ENCODE results near the gene MAPK10. TPM values are rescaled to one million over a fixed set of nuclear protein-coding genes. Genes with fewer than 3 reads are reported as not detected.
A peak's percentile ranks its signal among the peaks of the same experiment; 100 is the strongest.

Gene MAPK10
- total and polyA plus RNA-seq, 2 experiments from 2014 or later: 3.6 to 8.1 TPM

- no peaks in the 10 kb centered on the region for H3K27me3 ChIP-seq (ENCODE audit: insufficient read depth)
- H3K4me3 ChIP-seq: no peak overlapping the region
- no peak overlapping the region for H2AFZ ChIP-seq
- ATAC-seq: no peak
- Mint-ChIP-seq H3K9me3 (0 out of 3 replicates have a peak, but pooled peaks cover 4% of the 10 kb centered on the region), H3K27me3 (ENCODE audit: insufficient read depth, low read depth, poor library complexity) (peaks cover 1% of the 10 kb centered on the region), H3K4me3 (no peak overlapping the region), H3K36me3 (ENCODE audit: low read depth) (peaks cover 4% of the 10 kb centered on the region; the same call in 2 of the 3 replicates), H3K4me1 (peaks cover 12% of the 10 kb centered on the region; the same call in 2 of the 3 replicates), H3K27ac (no peak overlapping the region)
- DNase-seq (ENCODE audit: low spot score): no peak
- H3K79me2 ChIP-seq (replicated peaks; ENCODE audit: insufficient read depth): no peaks in the 10 kb centered on the region
- no peaks in the 10 kb centered on the region for H3K36me3 ChIP-seq (ENCODE audit: insufficient read depth)
- H3F3A ChIP-seq (replicated peaks; ENCODE audit: low read depth): no peaks in the 10 kb centered on the region
- no peaks in the 10 kb centered on the region for H3K9me2 ChIP-seq (ENCODE audit: insufficient read depth)
- TF ChIP-seq STAT1 (IDR thresholded peaks at IDR 0.05; ENCODE audit: unreplicated experiment): no peak
- no peak overlapping the region for H3K27ac ChIP-seq (ENCODE audit: low read depth)
- peaks cover 2% of the 10 kb centered on the region; the same call in 1 of the 2 replicates for H3K4me1 ChIP-seq (ENCODE audit: insufficient read depth)
- H3K4me2 ChIP-seq: no peak overlapping the region
- H4K20me1 ChIP-seq (replicated peaks; ENCODE audit: insufficient read depth): no peaks in the 10 kb centered on the region
Measured at GRCh38 chr4:86302830-86303229, 57.0 kb downstream of the MAPK10 start.

- Histone ChIP-seq H3K4me2 (no peak overlapping the region), H4K20me1 (replicated peaks; ENCODE audit: insufficient read depth) (no peaks in the 10 kb centered on the region), H3K79me2 (replicated peaks; ENCODE audit: insufficient read depth) (no peaks in the 10 kb centered on the region), H3F3A (replicated peaks; ENCODE audit: low read depth) (no peaks in the 10 kb centered on the region), H3K27me3 (ENCODE audit: insufficient read depth) (no peaks in the 10 kb centered on the region), H3K27ac (ENCODE audit: low read depth) (no peak overlapping the region), H3K4me3 (no peak overlapping the region), H3K4me1 (ENCODE audit: insufficient read depth) (peaks cover 8% of the 10 kb centered on the region), H2AFZ (no peak overlapping the region), H3K36me3 (ENCODE audit: insufficient read depth) (no peaks in the 10 kb centered on the region), H3K9me2 (ENCODE audit: insufficient read depth) (no peaks in the 10 kb centered on the region)
- TF ChIP-seq EZH2 (IDR thresholded peaks at IDR 0.05; ENCODE audit: low read depth, unreplicated experiment) (no peak), NANOG (IDR thresholded peaks at IDR 0.05; ENCODE audit: borderline replicate concordance) (no peak), CREB1 (CRISPR knock-in tag; IDR thresholded peaks at IDR 0.05; ENCODE audit: low read depth) (no peak), JUNB (IDR thresholded peaks at IDR 0.05; ENCODE audit: unreplicated experiment) (no peak), POLR2AphosphoS5 (IDR thresholded peaks at IDR 0.05; ENCODE audit: low read depth) (no peak)
- TF ChIP-seq, protein P1, sequence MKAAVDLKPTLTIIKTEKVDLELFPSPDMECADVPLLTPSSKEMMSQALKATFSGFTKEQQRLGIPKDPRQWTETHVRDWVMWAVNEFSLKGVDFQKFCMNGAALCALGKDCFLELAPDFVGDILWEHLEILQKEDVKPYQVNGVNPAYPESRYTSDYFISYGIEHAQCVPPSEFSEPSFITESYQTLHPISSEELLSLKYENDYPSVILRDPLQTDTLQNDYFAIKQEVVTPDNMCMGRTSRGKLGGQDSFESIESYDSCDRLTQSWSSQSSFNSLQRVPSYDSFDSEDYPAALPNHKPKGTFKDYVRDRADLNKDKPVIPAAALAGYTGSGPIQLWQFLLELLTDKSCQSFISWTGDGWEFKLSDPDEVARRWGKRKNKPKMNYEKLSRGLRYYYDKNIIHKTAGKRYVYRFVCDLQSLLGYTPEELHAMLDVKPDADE (IDR thresholded peaks at IDR 0.05): no peak
- TF ChIP-seq, protein P2, sequence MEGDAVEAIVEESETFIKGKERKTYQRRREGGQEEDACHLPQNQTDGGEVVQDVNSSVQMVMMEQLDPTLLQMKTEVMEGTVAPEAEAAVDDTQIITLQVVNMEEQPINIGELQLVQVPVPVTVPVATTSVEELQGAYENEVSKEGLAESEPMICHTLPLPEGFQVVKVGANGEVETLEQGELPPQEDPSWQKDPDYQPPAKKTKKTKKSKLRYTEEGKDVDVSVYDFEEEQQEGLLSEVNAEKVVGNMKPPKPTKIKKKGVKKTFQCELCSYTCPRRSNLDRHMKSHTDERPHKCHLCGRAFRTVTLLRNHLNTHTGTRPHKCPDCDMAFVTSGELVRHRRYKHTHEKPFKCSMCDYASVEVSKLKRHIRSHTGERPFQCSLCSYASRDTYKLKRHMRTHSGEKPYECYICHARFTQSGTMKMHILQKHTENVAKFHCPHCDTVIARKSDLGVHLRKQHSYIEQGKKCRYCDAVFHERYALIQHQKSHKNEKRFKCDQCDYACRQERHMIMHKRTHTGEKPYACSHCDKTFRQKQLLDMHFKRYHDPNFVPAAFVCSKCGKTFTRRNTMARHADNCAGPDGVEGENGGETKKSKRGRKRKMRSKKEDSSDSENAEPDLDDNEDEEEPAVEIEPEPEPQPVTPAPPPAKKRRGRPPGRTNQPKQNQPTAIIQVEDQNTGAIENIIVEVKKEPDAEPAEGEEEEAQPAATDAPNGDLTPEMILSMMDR (conservative IDR thresholded peaks at IDR 0.05; ENCODE audit: low read depth in 2 of 2): no peak
- TF ChIP-seq, protein P3, sequence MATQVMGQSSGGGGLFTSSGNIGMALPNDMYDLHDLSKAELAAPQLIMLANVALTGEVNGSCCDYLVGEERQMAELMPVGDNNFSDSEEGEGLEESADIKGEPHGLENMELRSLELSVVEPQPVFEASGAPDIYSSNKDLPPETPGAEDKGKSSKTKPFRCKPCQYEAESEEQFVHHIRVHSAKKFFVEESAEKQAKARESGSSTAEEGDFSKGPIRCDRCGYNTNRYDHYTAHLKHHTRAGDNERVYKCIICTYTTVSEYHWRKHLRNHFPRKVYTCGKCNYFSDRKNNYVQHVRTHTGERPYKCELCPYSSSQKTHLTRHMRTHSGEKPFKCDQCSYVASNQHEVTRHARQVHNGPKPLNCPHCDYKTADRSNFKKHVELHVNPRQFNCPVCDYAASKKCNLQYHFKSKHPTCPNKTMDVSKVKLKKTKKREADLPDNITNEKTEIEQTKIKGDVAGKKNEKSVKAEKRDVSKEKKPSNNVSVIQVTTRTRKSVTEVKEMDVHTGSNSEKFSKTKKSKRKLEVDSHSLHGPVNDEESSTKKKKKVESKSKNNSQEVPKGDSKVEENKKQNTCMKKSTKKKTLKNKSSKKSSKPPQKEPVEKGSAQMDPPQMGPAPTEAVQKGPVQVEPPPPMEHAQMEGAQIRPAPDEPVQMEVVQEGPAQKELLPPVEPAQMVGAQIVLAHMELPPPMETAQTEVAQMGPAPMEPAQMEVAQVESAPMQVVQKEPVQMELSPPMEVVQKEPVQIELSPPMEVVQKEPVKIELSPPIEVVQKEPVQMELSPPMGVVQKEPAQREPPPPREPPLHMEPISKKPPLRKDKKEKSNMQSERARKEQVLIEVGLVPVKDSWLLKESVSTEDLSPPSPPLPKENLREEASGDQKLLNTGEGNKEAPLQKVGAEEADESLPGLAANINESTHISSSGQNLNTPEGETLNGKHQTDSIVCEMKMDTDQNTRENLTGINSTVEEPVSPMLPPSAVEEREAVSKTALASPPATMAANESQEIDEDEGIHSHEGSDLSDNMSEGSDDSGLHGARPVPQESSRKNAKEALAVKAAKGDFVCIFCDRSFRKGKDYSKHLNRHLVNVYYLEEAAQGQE (IDR thresholded peaks at IDR 0.05; ENCODE audit: unreplicated experiment): no peak
- no peak; the same call in 1 of the 3 replicates for ATAC-seq
- Mint-ChIP-seq H3K36me3 (ENCODE audit: low read depth) (peaks cover 4% of the 10 kb centered on the region; the same call in 2 of the 3 replicates), H3K27ac (no peak overlapping the region), H3K9me3 (0 out of 3 replicates have a peak, but pooled peaks cover 4% of the 10 kb centered on the region), H3K4me3 (no peak overlapping the region), H3K4me1 (peaks cover 11% of the 10 kb centered on the region; the same call in 2 of the 3 replicates), H3K27me3 (ENCODE audit: insufficient read depth, low read depth, poor library complexity) (peaks cover 1% of the 10 kb centered on the region)
- DNase-seq (ENCODE audit: low spot score): peak; percentile 76
Measured at GRCh38 chr4:86302251-86302650, 57.6 kb downstream of the MAPK10 start.

Measured in GM23338 (cell line).